Chondrocyte (in vitro differentiated cells): ENCODE measurements around the gene DNAH3. TPM values are rescaled to one million over a fixed set of nuclear protein-coding genes. Genes with fewer than 3 reads are reported as not detected.
"Not testable (repeated sequence)": the region's sequence is repeated elsewhere in the genome, so short reads cannot be mapped to it uniquely, and the experiment has no call there.

Experiments used
- DNase-seq: peaks from one replicate; pipeline ENCODE4 v3.0.0; 2021; ENCODE audit warnings: mixed read lengths, low spot score
- H3K27ac Mint-ChIP-seq: one replicate; pipeline ENCODE4 v1.8.0; 2021; ENCODE audit warnings: mild to moderate bottlenecking, moderate library complexity, mixed read lengths; ENCODE audit not compliant: unreplicated experiment
- H3K27me3 Mint-ChIP-seq: 2 replicates; pipeline ENCODE4 v1.8.0; 2021; ENCODE audit warnings: low read depth, mixed read lengths
- H3K36me3 Mint-ChIP-seq: 2 replicates; pipeline ENCODE4 v1.8.0; 2021; ENCODE audit warnings: low read depth, mixed read lengths
- H3K4me1 Mint-ChIP-seq: 2 replicates; pipeline ENCODE4 v1.8.0; 2021; ENCODE audit warnings: low read depth, mild to moderate bottlenecking, mixed read lengths
- H3K4me3 Mint-ChIP-seq: one replicate; pipeline ENCODE4 v1.8.0; 2021; ENCODE audit warnings: mild to moderate bottlenecking, moderate library complexity, mixed read lengths; ENCODE audit not compliant: unreplicated experiment
- H3K9me3 Mint-ChIP-seq: 2 replicates; pipeline ENCODE4 v1.8.0; 2021; ENCODE audit warnings: low read depth, mixed read lengths
- total RNA-seq: library from RNA; stranded (reverse); gene quantifications from 3 replicates; pipeline ENCODE4 v1.2.1, GENCODE V29; 2021
- TF ChIP-seq, protein P1 (sequence below): fragments of 200-600 bp; sonication (generic); IDR thresholded peaks from 2 replicates; pipeline ENCODE4 v1.5.0; 2021; ENCODE audit warnings: antibody characterized with exemption, mild to moderate bottlenecking, moderate library complexity

The DNAH3 gene
- total RNA-seq, 1 donor from 2014 or later = not detected

GRCh38 chr16:21053590-21053989, 97.1 kb downstream of the DNAH3 start:
- no peak for DNase-seq
- no peak overlapping the region for H3K4me3 Mint-ChIP-seq
- no peaks in the 10 kb centered on the region for H3K9me3 Mint-ChIP-seq
- H3K27ac Mint-ChIP-seq = no peak overlapping the region
- no peaks in the 10 kb centered on the region for H3K4me1 Mint-ChIP-seq
- H3K27me3 Mint-ChIP-seq = peaks cover 46% of the 10 kb centered on the region
- H3K36me3 Mint-ChIP-seq = no peaks in the 10 kb centered on the region
- TF ChIP-seq, protein P1, sequence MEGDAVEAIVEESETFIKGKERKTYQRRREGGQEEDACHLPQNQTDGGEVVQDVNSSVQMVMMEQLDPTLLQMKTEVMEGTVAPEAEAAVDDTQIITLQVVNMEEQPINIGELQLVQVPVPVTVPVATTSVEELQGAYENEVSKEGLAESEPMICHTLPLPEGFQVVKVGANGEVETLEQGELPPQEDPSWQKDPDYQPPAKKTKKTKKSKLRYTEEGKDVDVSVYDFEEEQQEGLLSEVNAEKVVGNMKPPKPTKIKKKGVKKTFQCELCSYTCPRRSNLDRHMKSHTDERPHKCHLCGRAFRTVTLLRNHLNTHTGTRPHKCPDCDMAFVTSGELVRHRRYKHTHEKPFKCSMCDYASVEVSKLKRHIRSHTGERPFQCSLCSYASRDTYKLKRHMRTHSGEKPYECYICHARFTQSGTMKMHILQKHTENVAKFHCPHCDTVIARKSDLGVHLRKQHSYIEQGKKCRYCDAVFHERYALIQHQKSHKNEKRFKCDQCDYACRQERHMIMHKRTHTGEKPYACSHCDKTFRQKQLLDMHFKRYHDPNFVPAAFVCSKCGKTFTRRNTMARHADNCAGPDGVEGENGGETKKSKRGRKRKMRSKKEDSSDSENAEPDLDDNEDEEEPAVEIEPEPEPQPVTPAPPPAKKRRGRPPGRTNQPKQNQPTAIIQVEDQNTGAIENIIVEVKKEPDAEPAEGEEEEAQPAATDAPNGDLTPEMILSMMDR = no peak

GRCh38 chr16:21048091-21048912, 102.3 kb downstream of the DNAH3 start:
- H3K27ac Mint-ChIP-seq = not testable (repeated sequence)

GRCh38 chr16:21038197-21038596, 112.4 kb downstream of the DNAH3 start:
- Mint-ChIP-seq H3K9me3 (no peaks in the 10 kb centered on the region), H3K4me1 (no peaks in the 10 kb centered on the region), H3K27me3 (peaks cover 6% of the 10 kb centered on the region), H3K4me3 (no peak overlapping the region), H3K27ac (no peak overlapping the region), H3K36me3 (no peaks in the 10 kb centered on the region)
- TF ChIP-seq, protein P1 = no peak
- DNase-seq = no peak

More at GRCh38 chr16:21048091-21048912, 102.3 kb downstream of the DNAH3 start:
- H3K4me1 Mint-ChIP-seq, H3K36me3 Mint-ChIP-seq, DNase-seq, H3K9me3 Mint-ChIP-seq: not testable (repeated sequence)
- peaks cover 15% of the 10 kb centered on the region for H3K27me3 Mint-ChIP-seq
- peak overlapping the region; percentile 22 for H3K4me3 Mint-ChIP-seq

GRCh38 chr16:21037736-21038135, 112.9 kb downstream of the DNAH3 start:
- no peak for DNase-seq
- no peaks in the 10 kb centered on the region for H3K9me3 Mint-ChIP-seq
- H3K4me1 Mint-ChIP-seq = no peaks in the 10 kb centered on the region
- no peaks in the 10 kb centered on the region for H3K36me3 Mint-ChIP-seq
- peaks cover 6% of the 10 kb centered on the region for H3K27me3 Mint-ChIP-seq
- TF ChIP-seq, protein P1 = no peak
- no peak overlapping the region for H3K4me3 Mint-ChIP-seq
- no peak overlapping the region for H3K27ac Mint-ChIP-seq

DNA sequence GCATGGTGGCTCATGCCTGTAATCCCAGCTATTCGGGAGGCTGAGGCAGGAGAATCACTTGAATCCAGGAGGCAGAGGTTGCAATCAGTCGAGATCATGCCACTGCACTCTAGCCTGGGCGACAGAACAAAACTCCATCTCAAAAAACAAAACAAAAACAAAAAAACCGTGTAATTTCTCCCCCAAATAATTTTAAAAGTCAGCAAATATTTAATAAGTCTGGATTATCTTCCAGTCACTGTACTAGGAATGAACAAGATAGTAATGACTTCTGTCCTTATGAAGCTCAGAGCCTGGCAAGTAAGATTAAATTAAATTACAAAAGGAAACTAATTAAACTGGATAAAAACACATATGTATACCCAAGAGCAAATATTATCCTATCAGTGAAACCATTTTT, 113.5 kb downstream of the DNAH3 start:
- Mint-ChIP-seq H3K4me3 (no peak overlapping the region), H3K9me3 (no peaks in the 10 kb centered on the region), H3K27ac (no peak overlapping the region), H3K36me3 (no peaks in the 10 kb centered on the region), H3K4me1 (no peaks in the 10 kb centered on the region), H3K27me3 (peaks cover 6% of the 10 kb centered on the region)
- DNase-seq = no peak
- TF ChIP-seq, protein P1 = no peak

- H3K9me3 Mint-ChIP-seq = no peaks in the 10 kb centered on the region
- no peak for DNase-seq
Measured at GRCh38 chr16:21036471-21036870, 114.2 kb downstream of the DNAH3 start.

More at GRCh38 chr16:21036471-21036870, 114.2 kb downstream of the DNAH3 start:
- Mint-ChIP-seq H3K27me3 (peaks cover 11% of the 10 kb centered on the region), H3K4me1 (no peaks in the 10 kb centered on the region), H3K4me3 (no peak overlapping the region), H3K27ac (no peak overlapping the region), H3K36me3 (no peaks in the 10 kb centered on the region)
- TF ChIP-seq, protein P1 = no peak
